Activated naive CD8-positive, alpha-beta T cell treated with anti-CD3 and anti-CD28 coated beads, Interleukin-2, amount 50 U/mL, for 24 hours (primary cell): ENCODE results near the gene RYR1.
"Not testable (repeated sequence)": the region's sequence is repeated elsewhere in the genome, so short reads cannot be mapped to it uniquely, and the experiment has no call there.

Experiments used
- ATAC-seq: fragments of 150-1000 bp; cut with Tn5 transposase; one replicate; pipeline ENCODE4 v1.10.0; 2021
- DNase-seq: peaks from one replicate; pipeline ENCODE4 v3.0.0; 2021
- H3K27ac Mint-ChIP-seq: one replicate; pipeline ENCODE4 v1.8.0; 2021; ENCODE audit warnings: mild to moderate bottlenecking, mixed read lengths
- H3K27me3 Mint-ChIP-seq: one replicate; pipeline ENCODE4 v1.8.0; 2021; ENCODE audit warnings: mixed read lengths
- H3K36me3 Mint-ChIP-seq: one replicate; pipeline ENCODE4 v1.8.0; 2021; ENCODE audit warnings: low read depth, mixed read lengths
- H3K4me1 Mint-ChIP-seq: one replicate; pipeline ENCODE4 v1.8.0; 2021; ENCODE audit warnings: mixed read lengths
- H3K4me3 Mint-ChIP-seq: one replicate; pipeline ENCODE4 v1.8.0; 2021; ENCODE audit warnings: mild to moderate bottlenecking, moderate library complexity, mixed read lengths
- H3K9me3 Mint-ChIP-seq: one replicate; pipeline ENCODE4 v1.8.0; 2021; ENCODE audit warnings: mixed read lengths

Gene RYR1

DNA sequence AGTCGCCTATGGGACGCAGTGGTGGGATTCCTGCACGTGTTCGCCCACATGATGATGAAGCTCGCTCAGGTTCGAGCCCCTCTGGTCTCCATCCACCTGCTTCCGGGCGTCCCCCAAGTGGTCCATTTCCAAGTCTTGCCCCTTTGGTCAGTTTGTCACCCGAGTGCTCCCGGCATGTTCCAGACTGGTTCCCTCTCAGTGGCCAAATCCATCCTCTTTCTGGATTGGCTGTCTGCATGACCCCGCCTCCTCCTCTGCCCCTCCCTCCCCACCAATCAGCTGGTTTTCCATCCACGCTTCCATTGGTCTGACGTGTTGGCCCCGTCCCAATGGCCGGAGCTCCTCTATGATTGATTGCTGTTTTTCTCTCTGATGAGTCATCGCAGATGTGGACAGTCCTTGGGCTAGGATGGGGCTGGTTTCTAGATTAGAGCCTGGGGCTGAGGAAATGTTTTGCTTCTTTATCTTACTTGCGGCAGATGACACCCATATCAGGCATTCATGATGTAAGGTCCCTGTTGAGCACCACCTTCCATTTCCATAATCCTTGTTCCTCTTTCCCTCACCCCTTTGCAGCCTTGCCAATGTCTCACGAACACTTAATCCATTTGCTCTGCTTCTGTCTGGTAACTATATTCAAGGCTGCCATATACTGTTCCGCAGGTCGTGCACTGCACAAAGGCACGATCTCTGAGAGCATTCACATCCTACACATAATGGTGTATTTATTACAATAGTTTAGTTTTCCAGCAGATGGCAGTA lies 110.5 kb downstream of the RYR1 start:
- Mint-ChIP-seq H3K4me1 (peaks cover 26% of the 10 kb centered on the region), H3K36me3 (no peaks in the 10 kb centered on the region), H3K9me3 (no peaks in the 10 kb centered on the region), H3K4me3 (peak overlapping the region; percentile 1), H3K27ac (peak overlapping the region; percentile 16), H3K27me3 (no peaks in the 10 kb centered on the region)
- no peak for DNase-seq
- ATAC-seq: peak; percentile 88

GRCh38 chr19:38544569-38545315 lies 111.3 kb downstream of the RYR1 start:
- peaks cover 19% of the 10 kb centered on the region for H3K4me1 Mint-ChIP-seq
- DNase-seq: no peak
- no peak overlapping the region for H3K4me3 Mint-ChIP-seq
- no peaks in the 10 kb centered on the region for H3K9me3 Mint-ChIP-seq
- no peak for ATAC-seq
- H3K27ac Mint-ChIP-seq: no peak overlapping the region
- no peaks in the 10 kb centered on the region for H3K36me3 Mint-ChIP-seq
- H3K27me3 Mint-ChIP-seq: no peaks in the 10 kb centered on the region

- Mint-ChIP-seq H3K27ac (no peak overlapping the region), H3K4me1 (peaks cover 17% of the 10 kb centered on the region), H3K27me3 (peaks cover 2% of the 10 kb centered on the region), H3K36me3 (no peaks in the 10 kb centered on the region), H3K9me3 (no peaks in the 10 kb centered on the region), H3K4me3 (no peak overlapping the region)
- no peak for ATAC-seq
- DNase-seq: no peak
These were observed 112.1 kb downstream of the RYR1 start for GRCh38 chr19:38545596-38545995.

DNA sequence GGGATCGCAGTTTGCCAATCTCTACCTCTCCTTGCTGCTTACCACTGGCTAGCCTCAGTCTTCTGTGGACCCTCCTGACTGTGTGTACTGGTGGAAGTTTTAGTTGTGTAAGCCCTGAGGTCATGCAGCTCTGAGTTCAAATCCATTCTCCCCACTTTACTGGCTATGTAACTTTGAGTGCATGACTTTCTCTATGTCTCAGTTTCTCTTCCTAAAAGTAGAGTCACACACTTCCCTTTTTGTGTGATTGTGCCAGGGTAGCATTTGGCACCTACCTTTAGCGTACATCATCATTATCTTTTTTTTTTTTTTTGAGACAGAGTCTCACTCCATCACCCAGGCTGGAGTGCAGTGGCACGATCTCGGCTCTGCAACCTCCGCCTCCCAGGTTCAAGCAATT lies 113.9 kb downstream of the RYR1 start:
- ATAC-seq (no peak), DNase-seq (no peak)
- no peaks in the 10 kb centered on the region for H3K9me3 Mint-ChIP-seq
- no peak overlapping the region for H3K4me3 Mint-ChIP-seq
- peaks cover 29% of the 10 kb centered on the region for H3K4me1 Mint-ChIP-seq
- H3K27ac Mint-ChIP-seq: no peak overlapping the region
- no peaks in the 10 kb centered on the region for H3K36me3 Mint-ChIP-seq
- H3K27me3 Mint-ChIP-seq: peaks cover 6% of the 10 kb centered on the region

GRCh38 chr19:38549061-38549460 lies 115.6 kb downstream of the RYR1 start:
- ATAC-seq (no peak), DNase-seq (no peak)
- Mint-ChIP-seq H3K4me3 (no peak overlapping the region), H3K9me3 (no peaks in the 10 kb centered on the region), H3K27me3 (peaks cover 6% of the 10 kb centered on the region), H3K36me3 (no peaks in the 10 kb centered on the region), H3K4me1 (peaks cover 34% of the 10 kb centered on the region), H3K27ac (no peak overlapping the region)

- H3K27ac Mint-ChIP-seq: no peak overlapping the region
- no peak for DNase-seq
These were observed 116.5 kb downstream of the RYR1 start for GRCh38 chr19:38549942-38550341.

GRCh38 chr19:38550376-38550775 lies 116.9 kb downstream of the RYR1 start:
- Mint-ChIP-seq H3K9me3 (no peaks in the 10 kb centered on the region), H3K4me3 (no peak overlapping the region), H3K36me3 (no peaks in the 10 kb centered on the region), H3K27me3 (peaks cover 7% of the 10 kb centered on the region), H3K4me1 (peaks cover 31% of the 10 kb centered on the region), H3K27ac (no peak overlapping the region)
- DNase-seq (no peak), ATAC-seq (no peak)

More at GRCh38 chr19:38549942-38550341, 116.5 kb downstream of the RYR1 start:
- Mint-ChIP-seq H3K27me3 (peaks cover 6% of the 10 kb centered on the region), H3K4me3 (no peak overlapping the region), H3K36me3 (no peaks in the 10 kb centered on the region), H3K9me3 (no peaks in the 10 kb centered on the region), H3K4me1 (peaks cover 31% of the 10 kb centered on the region)
- ATAC-seq: no peak

- Mint-ChIP-seq H3K27me3 (peaks cover 10% of the 10 kb centered on the region), H3K27ac (peak overlapping the region; percentile 70)
- peak; percentile 65 for DNase-seq
These were observed 117.9 kb downstream of the RYR1 start for GRCh38 chr19:38551450-38551813.

GRCh38 chr19:38553239-38553638 lies 119.7 kb downstream of the RYR1 start:
- not testable (repeated sequence) for H3K27ac Mint-ChIP-seq, H3K9me3 Mint-ChIP-seq, H3K4me3 Mint-ChIP-seq, ATAC-seq, H3K36me3 Mint-ChIP-seq, DNase-seq
- Mint-ChIP-seq H3K27me3 (peaks cover 16% of the 10 kb centered on the region), H3K4me1 (peaks cover 42% of the 10 kb centered on the region)

More at GRCh38 chr19:38551450-38551813, 117.9 kb downstream of the RYR1 start:
- H3K9me3 Mint-ChIP-seq: no peaks in the 10 kb centered on the region
- ATAC-seq: peak; percentile 93
- H3K4me1 Mint-ChIP-seq: peaks cover 33% of the 10 kb centered on the region
- H3K4me3 Mint-ChIP-seq: peak overlapping the region; percentile 43
- H3K36me3 Mint-ChIP-seq: no peaks in the 10 kb centered on the region

GRCh38 chr19:38554676-38555141 lies 121.2 kb downstream of the RYR1 start:
- no peak overlapping the region for H3K4me3 Mint-ChIP-seq
- H3K27ac Mint-ChIP-seq: no peak overlapping the region
- no peaks in the 10 kb centered on the region for H3K36me3 Mint-ChIP-seq
- DNase-seq (no peak), ATAC-seq (no peak)
- H3K27me3 Mint-ChIP-seq: peaks cover 16% of the 10 kb centered on the region
- peaks cover 50% of the 10 kb centered on the region for H3K4me1 Mint-ChIP-seq
- H3K9me3 Mint-ChIP-seq: no peaks in the 10 kb centered on the region

- ATAC-seq (no peak), DNase-seq (no peak)
- peaks cover 55% of the 10 kb centered on the region for H3K4me1 Mint-ChIP-seq
- H3K36me3 Mint-ChIP-seq: no peaks in the 10 kb centered on the region
- H3K4me3 Mint-ChIP-seq: no peak overlapping the region
- H3K27me3 Mint-ChIP-seq: peaks cover 14% of the 10 kb centered on the region
- H3K27ac Mint-ChIP-seq: no peak overlapping the region
- H3K9me3 Mint-ChIP-seq: no peaks in the 10 kb centered on the region
These were observed 121.7 kb downstream of the RYR1 start for GRCh38 chr19:38555200-38555599.

DNA sequence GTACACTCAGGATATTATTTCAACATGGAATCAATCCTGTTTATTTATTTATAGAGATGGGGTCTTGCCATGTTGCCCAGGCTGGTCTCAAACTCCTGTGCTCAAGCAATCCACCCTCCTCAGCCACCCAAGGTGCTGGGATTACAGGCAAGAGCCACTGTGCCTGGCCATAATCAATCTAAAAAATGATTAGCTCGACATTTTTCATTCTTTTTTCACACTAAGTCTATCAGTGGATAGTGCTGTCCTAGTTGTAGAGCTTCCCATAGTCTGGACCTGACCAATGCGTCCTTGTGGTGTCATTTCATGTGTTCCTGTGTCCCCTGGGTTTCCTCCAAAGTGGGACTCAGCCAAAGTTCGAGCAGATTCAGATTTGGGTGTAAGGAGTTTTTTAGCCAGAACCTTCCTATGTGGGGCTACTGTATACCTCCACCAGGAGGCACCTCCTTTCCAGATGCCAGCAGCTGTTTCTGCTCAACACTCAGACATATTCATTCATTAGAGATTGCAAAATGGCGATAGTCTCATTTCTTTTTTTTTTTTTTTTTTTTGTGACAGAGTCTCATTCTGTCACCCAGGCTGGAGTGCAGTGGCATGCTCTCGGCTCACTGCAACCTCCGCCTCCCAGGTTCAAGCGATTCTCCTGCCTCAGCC lies 123.2 kb downstream of the RYR1 start:
- peaks cover 50% of the 10 kb centered on the region for H3K4me1 Mint-ChIP-seq
- ATAC-seq (no peak), DNase-seq (no peak)
- no peaks in the 10 kb centered on the region for H3K36me3 Mint-ChIP-seq
- H3K9me3 Mint-ChIP-seq: no peaks in the 10 kb centered on the region
- peaks cover 11% of the 10 kb centered on the region for H3K27me3 Mint-ChIP-seq
- H3K4me3 Mint-ChIP-seq: no peak overlapping the region
- H3K27ac Mint-ChIP-seq: no peak overlapping the region

DNA sequence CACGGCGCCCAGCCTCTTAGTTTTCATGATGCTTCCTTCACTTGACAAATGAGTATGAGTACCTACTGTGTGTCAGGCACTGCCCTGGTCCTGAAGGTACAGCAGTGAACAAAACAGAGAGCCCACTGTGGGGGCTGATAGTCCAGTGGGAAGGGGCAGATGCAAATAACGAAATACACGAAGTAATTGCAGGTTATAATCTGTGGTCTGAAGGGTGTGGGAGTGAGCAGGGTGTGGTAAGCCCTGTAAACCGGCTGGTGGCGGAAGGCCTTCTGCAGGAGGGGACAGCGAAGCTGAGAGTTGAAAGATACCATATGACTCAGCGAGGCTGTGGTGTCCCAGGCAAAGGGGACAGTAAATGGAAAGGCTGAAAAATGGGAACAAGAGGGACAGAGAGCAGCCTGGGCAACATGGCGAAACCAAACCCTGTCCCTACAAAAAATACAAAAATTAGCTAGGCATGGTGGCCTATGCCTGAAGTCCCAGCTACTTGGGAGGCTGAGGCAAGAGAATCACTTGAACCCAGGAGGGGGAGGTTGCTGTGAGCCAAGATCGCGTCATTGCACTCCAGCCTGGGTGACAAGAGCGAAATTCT lies 123.8 kb downstream of the RYR1 start:
- Mint-ChIP-seq H3K27me3 (peaks cover 16% of the 10 kb centered on the region), H3K9me3 (no peaks in the 10 kb centered on the region), H3K4me3 (no peak overlapping the region), H3K4me1 (peaks cover 52% of the 10 kb centered on the region), H3K27ac (no peak overlapping the region), H3K36me3 (no peaks in the 10 kb centered on the region)
- ATAC-seq: peak; percentile 72
- DNase-seq: peak; percentile 37

- H3K9me3 Mint-ChIP-seq, H3K4me3 Mint-ChIP-seq, DNase-seq, H3K36me3 Mint-ChIP-seq, H3K27ac Mint-ChIP-seq, ATAC-seq: not testable (repeated sequence)
- Mint-ChIP-seq H3K4me1 (peaks cover 43% of the 10 kb centered on the region), H3K27me3 (peaks cover 27% of the 10 kb centered on the region)
These were observed 125.4 kb downstream of the RYR1 start for GRCh38 chr19:38558933-38559332.
